Measurements from ENCODE around the gene SMPD3. TPM values are rescaled to one million over a fixed set of nuclear protein-coding genes. Genes with fewer than 3 reads are reported as not detected.

Gene SMPD3
- polyA plus RNA-seq, 1 experiment: 0.27 TPM

DNA sequence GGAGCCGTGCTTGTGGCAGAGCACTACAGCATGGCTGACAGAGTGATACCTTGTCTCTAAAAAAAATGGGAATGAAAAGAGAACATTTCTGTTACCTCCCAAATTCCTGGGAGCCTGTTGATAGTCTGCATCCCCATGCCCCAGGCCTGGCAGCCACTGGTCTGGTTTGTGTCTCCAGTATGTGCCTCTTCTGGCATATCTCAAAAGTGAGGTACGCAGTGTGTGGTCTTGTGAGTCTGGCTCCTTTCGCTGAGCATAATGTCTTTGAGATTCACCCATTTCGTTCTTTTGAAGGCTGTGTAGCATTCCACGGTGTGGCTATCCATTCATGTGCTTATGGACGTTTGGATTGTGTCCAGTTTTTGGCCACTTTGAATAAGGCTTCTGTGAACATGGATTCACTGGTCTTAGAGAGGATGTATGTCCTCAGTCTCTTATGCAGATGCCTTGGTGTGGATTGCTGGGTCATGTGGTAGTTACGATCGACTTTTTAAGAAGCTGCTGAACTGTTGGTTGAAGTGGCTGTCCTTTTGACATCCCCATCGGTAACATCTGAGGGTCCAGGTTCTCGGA is 98.4 kb downstream of the SMPD3 start:
- ChIA-PET POLR2A (no interaction called here), CTCF (no interaction called here)
- H3K4me3 ChIP-seq (ENCODE audit: low read depth, low read length): no peak overlapping the region
- H3K36me3 ChIP-seq (ENCODE audit: control insufficient read depth, insufficient read depth, low read length): peaks cover 39% of the 10 kb centered on the region
- TF ChIP-seq, protein P1, sequence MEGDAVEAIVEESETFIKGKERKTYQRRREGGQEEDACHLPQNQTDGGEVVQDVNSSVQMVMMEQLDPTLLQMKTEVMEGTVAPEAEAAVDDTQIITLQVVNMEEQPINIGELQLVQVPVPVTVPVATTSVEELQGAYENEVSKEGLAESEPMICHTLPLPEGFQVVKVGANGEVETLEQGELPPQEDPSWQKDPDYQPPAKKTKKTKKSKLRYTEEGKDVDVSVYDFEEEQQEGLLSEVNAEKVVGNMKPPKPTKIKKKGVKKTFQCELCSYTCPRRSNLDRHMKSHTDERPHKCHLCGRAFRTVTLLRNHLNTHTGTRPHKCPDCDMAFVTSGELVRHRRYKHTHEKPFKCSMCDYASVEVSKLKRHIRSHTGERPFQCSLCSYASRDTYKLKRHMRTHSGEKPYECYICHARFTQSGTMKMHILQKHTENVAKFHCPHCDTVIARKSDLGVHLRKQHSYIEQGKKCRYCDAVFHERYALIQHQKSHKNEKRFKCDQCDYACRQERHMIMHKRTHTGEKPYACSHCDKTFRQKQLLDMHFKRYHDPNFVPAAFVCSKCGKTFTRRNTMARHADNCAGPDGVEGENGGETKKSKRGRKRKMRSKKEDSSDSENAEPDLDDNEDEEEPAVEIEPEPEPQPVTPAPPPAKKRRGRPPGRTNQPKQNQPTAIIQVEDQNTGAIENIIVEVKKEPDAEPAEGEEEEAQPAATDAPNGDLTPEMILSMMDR (IDR thresholded peaks at IDR 0.05; ENCODE audit: insufficient read depth, low read depth, low read length): no peak
- DNase-seq (ENCODE audit: low read depth): no peak
- H3K27me3 ChIP-seq (ENCODE audit: control insufficient read depth, insufficient read depth, low read length): no peaks in the 10 kb centered on the region

DNA sequence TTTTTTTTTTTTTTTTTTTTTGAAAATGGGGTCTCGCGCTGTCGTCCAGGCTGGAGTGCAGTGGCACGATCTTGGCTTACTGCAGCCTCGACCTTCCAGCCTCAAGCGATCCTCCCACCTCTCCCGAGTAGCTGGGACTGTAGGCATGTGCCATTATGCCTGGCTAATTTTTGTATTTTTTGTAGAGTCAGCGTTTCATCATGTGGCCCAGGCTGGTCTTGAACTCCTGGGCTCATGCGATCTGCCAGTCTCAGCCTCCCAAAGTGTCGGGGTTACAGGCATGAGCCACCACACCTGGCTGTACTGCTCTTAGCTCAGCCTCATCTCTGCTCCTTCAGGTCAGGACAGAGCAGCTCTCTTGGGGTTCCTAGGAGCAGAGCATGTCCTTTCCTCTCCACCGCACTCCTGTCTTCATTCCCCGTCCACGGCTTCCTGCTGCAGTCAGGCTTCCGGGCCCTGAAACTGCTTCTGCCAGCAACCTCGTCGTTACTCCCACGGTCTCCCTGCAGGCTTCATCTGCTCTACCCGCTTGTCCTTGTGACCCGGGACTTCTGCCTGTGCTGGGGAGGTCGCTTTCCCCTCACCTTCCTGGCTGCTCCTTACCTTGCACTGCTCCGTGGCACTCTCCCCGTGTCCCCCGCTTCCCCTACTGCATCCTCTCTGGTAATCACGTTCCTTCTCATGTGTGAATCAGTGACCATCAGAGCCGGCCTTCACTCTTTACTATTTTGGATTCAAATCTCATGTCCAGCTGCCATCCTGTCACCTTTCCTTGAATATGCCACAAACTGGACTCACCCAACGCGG is 99.5 kb downstream of the SMPD3 start:
- Histone ChIP-seq H3K4me3 (ENCODE audit: low read depth, low read length) (no peak overlapping the region), H3K27me3 (ENCODE audit: control insufficient read depth, insufficient read depth, low read length) (no peaks in the 10 kb centered on the region), H3K36me3 (ENCODE audit: control insufficient read depth, insufficient read depth, low read length) (peaks cover 36% of the 10 kb centered on the region)
- ChIA-PET POLR2A (no interaction called here), CTCF (interaction anchor here (1.9 kb wide), 1 partner anchor 14 kb away, joined by 4 read pairs; no protein-coding TSS in a partner anchor)
- DNase-seq (ENCODE audit: low read depth): no peak
- TF ChIP-seq, protein P1 (IDR thresholded peaks at IDR 0.05; ENCODE audit: insufficient read depth, low read depth, low read length): no peak

DNA sequence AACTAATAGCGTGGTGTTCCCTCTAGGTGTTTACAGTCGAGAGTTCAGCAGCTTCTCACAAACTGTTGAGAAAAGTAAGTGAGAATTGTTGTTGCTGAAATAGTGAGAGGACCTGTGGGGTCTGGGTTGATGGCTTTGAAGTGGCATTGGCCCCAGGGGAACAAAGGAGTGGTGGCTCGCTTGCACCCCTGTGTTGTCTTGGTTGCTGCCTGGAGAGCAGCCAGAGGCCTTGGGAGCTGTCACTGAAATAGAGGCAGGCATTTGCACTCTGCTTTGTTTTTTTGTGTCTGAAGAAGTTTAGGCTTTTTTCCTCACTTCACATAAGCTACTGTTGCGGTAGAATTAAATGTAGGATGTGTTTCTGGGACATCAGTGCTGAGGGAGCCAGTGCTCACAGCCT is 100.7 kb downstream of the SMPD3 start:
- no peak overlapping the region for H3K4me3 ChIP-seq (ENCODE audit: low read depth, low read length)
- DNase-seq (ENCODE audit: low read depth): no peak
- no peaks in the 10 kb centered on the region for H3K27me3 ChIP-seq (ENCODE audit: control insufficient read depth, insufficient read depth, low read length)
- TF ChIP-seq, protein P1 (IDR thresholded peaks at IDR 0.05; ENCODE audit: insufficient read depth, low read depth, low read length): no peak
- ChIA-PET CTCF (interaction anchor here (1.0 to 1.9 kb wide), 2 partner anchors 12 to 138 kb away, joined by 3 to 4 read pairs; no protein-coding TSS in a partner anchor), POLR2A (interaction anchor here (0.6 kb wide), 1 partner anchor 713 kb away, joined by 20 read pairs; no protein-coding TSS in a partner anchor)
- peaks cover 33% of the 10 kb centered on the region for H3K36me3 ChIP-seq (ENCODE audit: control insufficient read depth, insufficient read depth, low read length)

DNA sequence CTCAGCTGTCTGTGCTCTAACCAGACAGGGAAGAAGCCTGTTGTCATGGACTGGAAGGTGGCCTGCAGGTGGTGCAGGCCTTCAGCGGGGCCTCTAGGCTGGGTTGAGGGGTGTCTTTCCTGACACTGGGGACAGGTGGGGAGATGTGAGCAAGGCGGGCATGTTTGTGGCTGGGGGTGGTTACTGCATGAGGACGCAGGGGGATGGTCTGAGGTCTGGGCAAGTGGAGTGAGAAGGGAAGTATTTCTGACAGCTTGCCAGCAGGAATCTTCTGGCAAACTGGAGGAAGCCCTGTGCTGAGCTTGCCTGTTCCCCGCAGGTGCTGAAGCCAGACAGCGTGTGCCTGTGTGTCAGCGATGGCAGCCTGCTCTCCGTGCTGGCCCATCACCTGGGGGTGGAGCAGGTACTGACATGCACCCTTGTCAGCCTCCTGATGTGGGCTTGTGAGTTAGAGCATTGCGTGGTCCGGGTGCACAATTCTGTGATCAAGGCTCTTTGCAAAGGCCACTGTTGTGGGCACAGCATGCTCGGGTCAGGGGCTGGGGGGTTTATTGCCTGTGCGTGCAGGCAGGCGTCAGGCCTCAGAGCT is 101.3 kb downstream of the SMPD3 start:
- H3K27me3 ChIP-seq (ENCODE audit: control insufficient read depth, insufficient read depth, low read length): no peaks in the 10 kb centered on the region
- TF ChIP-seq, protein P1 (IDR thresholded peaks at IDR 0.05; ENCODE audit: insufficient read depth, low read depth, low read length): no peak
- ChIA-PET CTCF (interaction anchor here (1.0 to 1.9 kb wide), 2 partner anchors 12 to 139 kb away, joined by 3 to 4 read pairs; no protein-coding TSS in a partner anchor), POLR2A (interaction anchor here (0.6 kb wide), 1 partner anchor 712 kb away, joined by 20 read pairs; no protein-coding TSS in a partner anchor)
- peaks cover 31% of the 10 kb centered on the region for H3K36me3 ChIP-seq (ENCODE audit: control insufficient read depth, insufficient read depth, low read length)
- DNase-seq (ENCODE audit: low read depth): no peak
- no peak overlapping the region for H3K4me3 ChIP-seq (ENCODE audit: low read depth, low read length)
